Psoas muscle (tissue), 8 donors: ENCODE measurements around the gene AK4. TPM values are rescaled to one million over a fixed set of nuclear protein-coding genes. Genes with fewer than 3 reads are reported as not detected.

ENCODE experiments used
- ATAC-seq, 4 donors: fragments of 200-7000 bp; cut with Tn5 transposase; one replicate each; pipeline ENCODE4 v1.9.1; 2020; ENCODE audit warnings: moderate library complexity in 3 of 4, mild to moderate bottlenecking in 2 of 4
- DNase-seq, 2 donors: peaks; one replicate each; pipeline ENCODE4 v3.0.0-alpha.2; 2020
- H3K27ac ChIP-seq: fragments of 200-600 bp; one replicate; pipeline ENCODE4 v1.8.0; 2022
- H3K27me3 ChIP-seq, 3 donors: fragments of 200-600 bp in 1 of 3; one replicate each; pipeline versions ENCODE4 v1.6.1 to v1.8.0; 2013 to 2022; ENCODE audit warnings: low read length in 2 of 3, mild to moderate bottlenecking in 2 of 3, moderate library complexity in 1 of 3; ENCODE audit not compliant: insufficient read depth in 3 of 3
- H3K36me3 ChIP-seq, 2 donors: fragments of 200-600 bp in 1 of 2; one replicate each; pipeline versions ENCODE4 v1.6.1 to v1.8.0; 2013 to 2022; ENCODE audit warnings: low read depth in 1 of 2, mild to moderate bottlenecking in 1 of 2, moderate library complexity in 1 of 2; ENCODE audit not compliant: insufficient read depth in 1 of 2
- H3K4me1 ChIP-seq: fragments of 200-600 bp; one replicate; pipeline ENCODE4 v1.8.0; 2022
- H3K4me3 ChIP-seq: fragments of 200-600 bp; one replicate; pipeline ENCODE4 v1.8.0; 2022; ENCODE audit warnings: mild to moderate bottlenecking
- H3K9me3 ChIP-seq: fragments of 200-600 bp; one replicate; pipeline ENCODE4 v1.8.0; 2022
- CTCF ChIP-seq: fragments of 200-600 bp; IDR thresholded peaks from one replicate; pipeline ENCODE4 v1.8.0; 2022; ENCODE audit warnings: antibody characterized with exemption
- WGBS, 3 donors: extraction: QIAGEN DNeasy Blood & Tissue Kit; methylation state at CpG; one replicate each; pipeline versions ENCODE4 v1.1.6 to v1.1.7; 2013; 5-methylcytosine and 5-hydroxymethylcytosine counted together
- intact Hi-C, 2 donors: fragments of 100-400 bp; cut with DNase I; formaldehyde crosslinking; loops; one replicate each; pipeline versions ENCODE4 v1.11.0 to v1.14.2; 2022
- polyA plus RNA-seq, 3 donors: library from polyadenylated mRNA; stranded (reverse); fragments of 200-250 nt; gene quantifications; one replicate each; pipeline ENCODE4 v1.2.3, GENCODE V29; 2013
- total RNA-seq, 4 donors: library from RNA; stranded (reverse); fragmentation: NEBNext Ultra II Directional in 2 of 4; extraction: Animal tissue kit (Norgen Biotek cat#: 25700) in 2 of 4; gene quantifications; one replicate each; pipeline versions ENCODE4 v1.2.1 to v1.2.4, GENCODE V29; 2021 to 2023
- donor health status: healthy with polysubstance abuse.
- donor health status: DM: no; HTN: no; CAD: no; lungs with moderate emphysema.
- donor health status: Bipolar disorder and iron deficiency.
- donor health status: healthy.
- donor health status: DM: yes; HTN: yes; CAD: no.
- donor health status: DM: no; HTN: no; CAD: no.
- donor health status: DM: no; HTN: no; CAD: no.
- donor health status: DM: yes; HTN: yes; CAD: no.

Gene AK4
- total and polyA plus RNA-seq, 7 donors, result 0.37 to 29.0 (median 1.4) TPM

GRCh38 chr1:65277605-65278347 lies 129.8 kb downstream of the AK4 start:
- H3K27me3 ChIP-seq, result peaks cover 0 to 5% (median 0%) of the 10 kb centered on the region in 3 donors
- H3K36me3 ChIP-seq, result no peaks in the 10 kb centered on the region
- no peak for TF ChIP-seq CTCF
- no peak overlapping the region for H3K27ac ChIP-seq
- 46 to 54% (median 49%) methylated on average over 10 of the region's 10 CpGs for WGBS, 3 donors
- DNase-seq (no peak), ATAC-seq (no peak)
- intact Hi-C loops, result no loop called here
- H3K4me1 ChIP-seq, result peaks cover 5% of the 10 kb centered on the region
- no peak overlapping the region for H3K4me3 ChIP-seq
- no peaks in the 10 kb centered on the region for H3K9me3 ChIP-seq

GRCh38 chr1:65278376-65279069 lies 130.5 kb downstream of the AK4 start:
- Histone ChIP-seq H3K4me3 (no peak overlapping the region), H3K36me3 (no peaks in the 10 kb centered on the region), H3K27ac (no peak overlapping the region), H3K9me3 (no peaks in the 10 kb centered on the region), H3K4me1 (peaks cover 5% of the 10 kb centered on the region), H3K27me3 (peaks cover 0 to 5% (median 0%) of the 10 kb centered on the region in 3 donors)
- ATAC-seq (no peak), DNase-seq (no peak)
- TF ChIP-seq CTCF, result no peak
- 25 to 33% (median 27%) methylated on average over 5 of the region's 5 CpGs for WGBS, 3 donors
- intact Hi-C loops, result no loop called here

- H3K9me3 ChIP-seq, result no peaks in the 10 kb centered on the region
- TF ChIP-seq CTCF, result no peak
- DNase-seq, result no peak
- intact Hi-C loops, result no loop called here
- ATAC-seq, result no peak
- peaks cover 0 to 5% (median 0%) of the 10 kb centered on the region in 3 donors for H3K27me3 ChIP-seq
- H3K4me3 ChIP-seq, result no peak overlapping the region
- no peak overlapping the region for H3K27ac ChIP-seq
- WGBS, 3 donors, result 28 to 35% (median 28%) methylated on average over 5 of the region's 5 CpGs
- peaks cover 5% of the 10 kb centered on the region for H3K4me1 ChIP-seq
- H3K36me3 ChIP-seq, result no peaks in the 10 kb centered on the region
These were observed 131.2 kb downstream of the AK4 start for GRCh38 chr1:65279070-65279779.

Other genes starting within 250 kb of the AK4 start
- 100 to 1,000 TPM; 101 to 137 (median 119) TPM for gene JAK1, start 181.7 kb upstream of the AK4 start, total RNA-seq
- gene JAK1, start 181.7 kb upstream of the AK4 start, polyA plus RNA-seq, result 10 to 100 TPM; 33.7 to 80.3 (median 34.0) TPM
- 1 to 10 TPM in 2 of 4 donors, under 1 TPM in 2; 0.46 to 2.2 (median 1.1) TPM for gene DNAJC6, start 161.3 kb downstream of the AK4 start, total RNA-seq
- gene DNAJC6, start 161.3 kb downstream of the AK4 start, polyA plus RNA-seq, result under 1 TPM; 0.09 to 0.23 (median 0.20) TPM